ENCODE results near the gene JAG1. TPM values are rescaled to one million over a fixed set of nuclear protein-coding genes. Genes with fewer than 3 reads are reported as not detected.

The JAG1 gene
- total RNA-seq, 2 donors from 2014 or later = 66.5 to 102 TPM

GRCh38 chr20:10671221-10671918 is 2.4 kb downstream of the JAG1 start:
- no peaks in the 10 kb centered on the region for H3K36me3 ChIP-seq
- peak overlapping the region; percentile 77 for H3K4me3 ChIP-seq
- H3K9ac ChIP-seq (ENCODE audit: low read depth in 2 of 2, low read length in 2 of 2) = peak overlapping the region in 1 of 2 donors; percentile 99
- DNase-seq = peak; percentile 87
- intact Hi-C loops (cut with DNase I) = loop anchor here (5.0 to 10.0 kb wide), 3 partner anchors 237 to 601 kb away; partner anchors contain the start of genes MKKS and SLX4IP
- no peaks in the 10 kb centered on the region for H3K27me3 ChIP-seq
- TF ChIP-seq CTCF (IDR thresholded peaks at IDR 0.05) = peak; percentile 19
- peaks cover 6% of the 10 kb centered on the region for H3K4me1 ChIP-seq
- H3K27ac ChIP-seq = peak overlapping the region; percentile 100
- H3K9me3 ChIP-seq = no peaks in the 10 kb centered on the region

- peaks cover 9% of the 10 kb centered on the region for H3K4me1 ChIP-seq
- intact Hi-C loops (cut with DNase I) = loop anchor here (5.0 to 10.0 kb wide), 3 partner anchors 236 to 602 kb away; partner anchors contain the start of genes MKKS and SLX4IP
- TF ChIP-seq CTCF (IDR thresholded peaks at IDR 0.05) = no peak
- no peaks in the 10 kb centered on the region for H3K9me3 ChIP-seq
- DNase-seq = no peak
- H3K4me3 ChIP-seq = peak overlapping the region; percentile 77
- no peaks in the 10 kb centered on the region for H3K27me3 ChIP-seq
- peak overlapping the region; percentile 41 to 99 for H3K9ac ChIP-seq (ENCODE audit: low read depth in 2 of 2, low read length in 2 of 2)
- H3K36me3 ChIP-seq = no peaks in the 10 kb centered on the region
- peak overlapping the region; percentile 100 for H3K27ac ChIP-seq
These were observed 3.1 kb downstream of the JAG1 start for GRCh38 chr20:10670501-10671220.

- H3K9me3 ChIP-seq = no peaks in the 10 kb centered on the region
These were observed 3.9 kb downstream of the JAG1 start for GRCh38 chr20:10669843-10670446.

GRCh38 chr20:10668677-10669368 is 5.0 kb downstream of the JAG1 start:
- intact Hi-C loops (cut with DNase I) = no loop called here
- no peaks in the 10 kb centered on the region for H3K9me3 ChIP-seq
- peak overlapping the region in 1 of 2 donors; percentile 43 for H3K9ac ChIP-seq (ENCODE audit: low read depth in 2 of 2, low read length in 2 of 2)
- H3K4me3 ChIP-seq = no peak overlapping the region
- DNase-seq = no peak
- H3K27me3 ChIP-seq = no peaks in the 10 kb centered on the region
- H3K27ac ChIP-seq = no peak overlapping the region
- H3K4me1 ChIP-seq = peaks cover 15% of the 10 kb centered on the region
- no peak for TF ChIP-seq CTCF (IDR thresholded peaks at IDR 0.05)
- H3K36me3 ChIP-seq = no peaks in the 10 kb centered on the region

More at GRCh38 chr20:10669843-10670446, 3.9 kb downstream of the JAG1 start:
- Histone ChIP-seq H3K9ac (ENCODE audit: low read depth in 2 of 2, low read length in 2 of 2) (peak overlapping the region in 1 of 2 donors; percentile 99), H3K36me3 (no peaks in the 10 kb centered on the region), H3K27me3 (no peaks in the 10 kb centered on the region), H3K4me1 (peaks cover 15% of the 10 kb centered on the region), H3K27ac (peak overlapping the region; percentile 100), H3K4me3 (peak overlapping the region; percentile 77)
- TF ChIP-seq CTCF (IDR thresholded peaks at IDR 0.05) = no peak
- no peak for DNase-seq
- intact Hi-C loops (cut with DNase I) = loop anchor here (5.0 to 10.0 kb wide), 3 partner anchors 235 to 602 kb away; partner anchors contain the start of genes MKKS and SLX4IP

All from colonic mucosa (tissue), 4 donors.